ENCODE data around the gene CLDND2.
A peak's percentile ranks its signal among the peaks of the same experiment; 100 is the strongest.

DNA sequence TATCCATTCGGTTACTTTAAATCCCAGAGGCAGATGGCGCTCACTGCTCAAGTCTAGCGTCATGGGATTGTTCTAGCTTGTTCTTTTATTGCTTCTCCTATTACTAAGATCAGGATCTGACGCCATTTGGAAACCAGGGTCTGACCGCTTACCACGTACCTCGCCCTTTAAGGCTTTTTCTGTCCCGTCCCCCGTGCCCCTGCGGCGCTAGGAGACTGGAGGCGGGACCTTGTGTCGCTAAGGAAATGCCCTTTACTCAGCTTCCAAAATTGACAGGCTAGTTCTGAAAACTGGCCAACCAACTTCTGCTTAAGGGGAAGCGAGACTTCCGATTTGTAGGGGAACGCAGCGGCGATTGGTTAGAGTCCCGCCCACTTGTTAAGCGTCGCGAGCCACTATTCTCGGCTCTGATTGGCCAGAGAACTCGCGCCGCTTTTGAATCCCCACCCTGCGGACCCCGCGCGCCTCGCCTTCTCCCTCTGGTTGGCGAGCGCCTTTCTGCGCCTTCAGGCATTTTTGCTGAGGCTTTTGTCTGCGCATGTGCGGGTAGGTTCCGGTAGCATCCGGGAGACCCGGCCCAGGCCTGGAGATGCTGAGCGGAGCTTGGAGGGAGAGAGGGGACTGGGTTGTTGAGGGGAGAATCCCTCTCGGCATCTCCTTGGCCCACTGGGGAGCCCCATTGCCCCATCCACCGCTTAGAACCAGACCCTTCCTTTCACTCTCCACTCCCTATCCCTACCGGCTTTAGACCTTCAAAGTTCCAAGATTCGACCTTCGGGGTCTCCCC lies 25.4 kb upstream of the CLDND2 start:
- TF ChIP-seq, protein P1, sequence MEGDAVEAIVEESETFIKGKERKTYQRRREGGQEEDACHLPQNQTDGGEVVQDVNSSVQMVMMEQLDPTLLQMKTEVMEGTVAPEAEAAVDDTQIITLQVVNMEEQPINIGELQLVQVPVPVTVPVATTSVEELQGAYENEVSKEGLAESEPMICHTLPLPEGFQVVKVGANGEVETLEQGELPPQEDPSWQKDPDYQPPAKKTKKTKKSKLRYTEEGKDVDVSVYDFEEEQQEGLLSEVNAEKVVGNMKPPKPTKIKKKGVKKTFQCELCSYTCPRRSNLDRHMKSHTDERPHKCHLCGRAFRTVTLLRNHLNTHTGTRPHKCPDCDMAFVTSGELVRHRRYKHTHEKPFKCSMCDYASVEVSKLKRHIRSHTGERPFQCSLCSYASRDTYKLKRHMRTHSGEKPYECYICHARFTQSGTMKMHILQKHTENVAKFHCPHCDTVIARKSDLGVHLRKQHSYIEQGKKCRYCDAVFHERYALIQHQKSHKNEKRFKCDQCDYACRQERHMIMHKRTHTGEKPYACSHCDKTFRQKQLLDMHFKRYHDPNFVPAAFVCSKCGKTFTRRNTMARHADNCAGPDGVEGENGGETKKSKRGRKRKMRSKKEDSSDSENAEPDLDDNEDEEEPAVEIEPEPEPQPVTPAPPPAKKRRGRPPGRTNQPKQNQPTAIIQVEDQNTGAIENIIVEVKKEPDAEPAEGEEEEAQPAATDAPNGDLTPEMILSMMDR (IDR thresholded peaks at IDR 0.05; ENCODE audit: poor library complexity), result peak; percentile 19
- TF ChIP-seq EZH2phosphoT487 (IDR thresholded peaks at IDR 0.05; ENCODE audit: low read depth, severe bottlenecking, unreplicated experiment), result no peak

Measured in hepatocyte (in vitro differentiated cells).